Glomerular visceral epithelial cell (primary cell): Measurements from ENCODE around the gene MARVELD2.
"Not testable (repeated sequence)": the region's sequence is repeated elsewhere in the genome, so short reads cannot be mapped to it uniquely, and the experiment has no call there.

Source experiments
- DNase-seq: peaks from one replicate; pipeline ENCODE4 v3.0.0-alpha.2; 2016; ENCODE audit errors: extremely low spot score

MARVELD2 gene

GRCh38 chr5:69414885-69415583 lies at the start of gene MARVELD2:
Gene MARVELD2, plus strand, starts transcription at chr5:69415116. Its CDS starts 4,270 bp downstream, at chr5:69419386.
- DNase-seq: peak; percentile 83

- no peak for DNase-seq
These were observed 47.1 kb upstream of the MARVELD2 start for GRCh38 chr5:69367697-69368279.

GRCh38 chr5:69368458-69369339 lies 46.2 kb upstream of the MARVELD2 start:
- no peak for DNase-seq

GRCh38 chr5:69369340-69370121 lies 45.4 kb upstream of the MARVELD2 start, which contains the start of the genes AK6, RAD17 and TAF9:
Gene AK6, minus strand, starts transcription at chr5:69369520. Its CDS starts 30 bp downstream, at chr5:69369490.
Gene RAD17, plus strand, starts transcription at chr5:69369818. Its CDS starts 2,391 bp downstream, at chr5:69372209.
Gene TAF9, minus strand, starts transcription at chr5:69369520. Its CDS starts 3,783 bp downstream, at chr5:69365737.
- DNase-seq: peak; percentile 93

GRCh38 chr5:69370335-69370734 lies 44.6 kb upstream of the MARVELD2 start:
- not testable (repeated sequence) for DNase-seq

GRCh38 chr5:69372394-69372793 lies 42.5 kb upstream of the MARVELD2 start:
- DNase-seq: no peak

- DNase-seq: no peak
These were observed 39.9 kb upstream of the MARVELD2 start for GRCh38 chr5:69374911-69375446.

- no peak for DNase-seq
These were observed 36.5 kb upstream of the MARVELD2 start for GRCh38 chr5:69378376-69378775.

- no peak for DNase-seq
These were observed 10.1 kb upstream of the MARVELD2 start for GRCh38 chr5:69404659-69405330.

- DNase-seq: no peak
These were observed 655 bp downstream of the MARVELD2 start for GRCh38 chr5:69415584-69415958.

GRCh38 chr5:69416180-69416579 lies 1.3 kb downstream of the MARVELD2 start:
- DNase-seq: no peak

GRCh38 chr5:69416699-69417098 lies 1.8 kb downstream of the MARVELD2 start:
- no peak for DNase-seq

- no peak for DNase-seq
These were observed 3.6 kb downstream of the MARVELD2 start for GRCh38 chr5:69418554-69418953.

- DNase-seq: no peak
These were observed 16.7 kb downstream of the MARVELD2 start for GRCh38 chr5:69431424-69432303.

- DNase-seq: no peak
These were observed 17.7 kb downstream of the MARVELD2 start for GRCh38 chr5:69432412-69433206.

- not testable (repeated sequence) for DNase-seq
These were observed 20.5 kb downstream of the MARVELD2 start for GRCh38 chr5:69435276-69435884.

GRCh38 chr5:69444127-69444754 lies 29.3 kb downstream of the MARVELD2 start:
- DNase-seq: peak; percentile 16

- DNase-seq: no peak
These were observed 34.6 kb downstream of the MARVELD2 start for GRCh38 chr5:69449511-69449910.
